ENCODE results near the gene CACNA1C.

DNA sequence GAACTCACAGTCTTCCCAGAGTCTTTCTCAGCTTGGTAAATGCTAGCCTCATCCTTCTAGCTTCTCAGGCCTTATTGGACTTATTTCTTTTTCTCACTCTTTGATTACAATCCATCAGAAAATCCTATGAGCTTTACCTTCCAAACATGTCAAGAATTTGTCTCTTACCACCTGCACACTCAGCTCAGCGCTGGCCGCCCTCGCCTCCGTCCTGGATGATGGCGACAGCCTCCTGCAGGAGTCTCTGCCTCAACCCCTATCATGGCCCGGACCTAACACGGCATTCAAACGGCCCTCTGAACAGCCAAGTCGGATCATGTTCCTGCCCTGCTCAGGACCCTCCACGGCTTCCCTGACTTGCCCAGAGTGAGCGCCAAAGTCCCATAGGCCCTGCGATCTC is 408.9 kb downstream of the CACNA1C start:
- TF ChIP-seq, protein P1, sequence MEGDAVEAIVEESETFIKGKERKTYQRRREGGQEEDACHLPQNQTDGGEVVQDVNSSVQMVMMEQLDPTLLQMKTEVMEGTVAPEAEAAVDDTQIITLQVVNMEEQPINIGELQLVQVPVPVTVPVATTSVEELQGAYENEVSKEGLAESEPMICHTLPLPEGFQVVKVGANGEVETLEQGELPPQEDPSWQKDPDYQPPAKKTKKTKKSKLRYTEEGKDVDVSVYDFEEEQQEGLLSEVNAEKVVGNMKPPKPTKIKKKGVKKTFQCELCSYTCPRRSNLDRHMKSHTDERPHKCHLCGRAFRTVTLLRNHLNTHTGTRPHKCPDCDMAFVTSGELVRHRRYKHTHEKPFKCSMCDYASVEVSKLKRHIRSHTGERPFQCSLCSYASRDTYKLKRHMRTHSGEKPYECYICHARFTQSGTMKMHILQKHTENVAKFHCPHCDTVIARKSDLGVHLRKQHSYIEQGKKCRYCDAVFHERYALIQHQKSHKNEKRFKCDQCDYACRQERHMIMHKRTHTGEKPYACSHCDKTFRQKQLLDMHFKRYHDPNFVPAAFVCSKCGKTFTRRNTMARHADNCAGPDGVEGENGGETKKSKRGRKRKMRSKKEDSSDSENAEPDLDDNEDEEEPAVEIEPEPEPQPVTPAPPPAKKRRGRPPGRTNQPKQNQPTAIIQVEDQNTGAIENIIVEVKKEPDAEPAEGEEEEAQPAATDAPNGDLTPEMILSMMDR (IDR thresholded peaks at IDR 0.05): no peak
- no peak for TF ChIP-seq POLR2AphosphoS5 (IDR thresholded peaks at IDR 0.05)

Data from suprapubic skin (tissue), 3 donors.